ENCODE results near the gene OR7G2.
"Not testable (repeated sequence)": the region's sequence is repeated elsewhere in the genome, so short reads cannot be mapped to it uniquely, and the experiment has no call there.

OR7G2 gene

GRCh38 chr19:9073806-9074205 lies 33.5 kb downstream of the OR7G2 start:
- DNase-seq (ENCODE audit: low read depth in 2 of 2): no peak

- not testable (repeated sequence) for DNase-seq (ENCODE audit: low read depth in 2 of 2)
These were observed 35.6 kb downstream of the OR7G2 start for GRCh38 chr19:9071720-9072119.

- DNase-seq (ENCODE audit: low read depth in 2 of 2): no peak
These were observed 37.2 kb downstream of the OR7G2 start for GRCh38 chr19:9070066-9070465.

GRCh38 chr19:9065457-9066014 lies 41.7 kb downstream of the OR7G2 start:
- no peak for DNase-seq (ENCODE audit: low read depth in 2 of 2)

- DNase-seq (ENCODE audit: low read depth in 2 of 2): no peak
These were observed 45.4 kb downstream of the OR7G2 start for GRCh38 chr19:9061879-9062278.

- DNase-seq (ENCODE audit: low read depth in 2 of 2): no peak
These were observed 46.5 kb downstream of the OR7G2 start for GRCh38 chr19:9060564-9061340.

- DNase-seq (ENCODE audit: low read depth in 2 of 2): no peak
These were observed 48.2 kb downstream of the OR7G2 start for GRCh38 chr19:9058905-9059667.

- no peak for DNase-seq (ENCODE audit: low read depth in 2 of 2)
These were observed 49.6 kb downstream of the OR7G2 start for GRCh38 chr19:9057505-9058258.

- DNase-seq (ENCODE audit: low read depth in 2 of 2): not testable (repeated sequence)
These were observed 51.1 kb downstream of the OR7G2 start for GRCh38 chr19:9056131-9056530.

- DNase-seq (ENCODE audit: low read depth in 2 of 2): no peak
These were observed 52.5 kb downstream of the OR7G2 start for GRCh38 chr19:9054765-9055164.

- DNase-seq (ENCODE audit: low read depth in 2 of 2): no peak
These were observed 53.1 kb downstream of the OR7G2 start for GRCh38 chr19:9054207-9054606.

- not testable (repeated sequence) for DNase-seq (ENCODE audit: low read depth in 2 of 2)
These were observed 53.6 kb downstream of the OR7G2 start for GRCh38 chr19:9053674-9054073.

- no peak for DNase-seq (ENCODE audit: low read depth in 2 of 2)
These were observed 54.4 kb downstream of the OR7G2 start for GRCh38 chr19:9052894-9053293.
